IPS-18a (cell line): ENCODE results near the gene MYH1.

ENCODE experiments used
- H3K27ac ChIP-seq: one replicate; pipeline ENCODE4 v1.5.1; 2013; ENCODE audit warnings: low read length
- H3K27me3 ChIP-seq: one replicate; pipeline ENCODE4 v1.6.1; 2013; ENCODE audit warnings: mild to moderate bottlenecking, low read length; ENCODE audit not compliant: control insufficient read depth, insufficient read depth
- H3K36me3 ChIP-seq: one replicate; pipeline ENCODE4 v1.6.1; 2013; ENCODE audit warnings: low read depth, low read length; ENCODE audit not compliant: control insufficient read depth
- H3K4me1 ChIP-seq: one replicate; pipeline ENCODE4 v1.6.1; 2013; ENCODE audit warnings: low read depth, low read length; ENCODE audit not compliant: control insufficient read depth
- H3K4me3 ChIP-seq: one replicate; pipeline ENCODE4 v1.5.1; 2013; ENCODE audit warnings: low read length
- H3K9ac ChIP-seq: one replicate; pipeline ENCODE4 v1.6.1; 2013; ENCODE audit warnings: mild to moderate bottlenecking, low read length, moderate library complexity
- H3K9me3 ChIP-seq: one replicate; pipeline ENCODE4 v1.6.1; 2013; ENCODE audit warnings: low read depth, low read length; ENCODE audit not compliant: control insufficient read depth

Gene MYH1

GRCh38 chr17:10474536-10474935 lies 43.8 kb downstream of the MYH1 start:
- H3K9ac ChIP-seq, result no peak overlapping the region
- no peak overlapping the region for H3K4me3 ChIP-seq
- no peaks in the 10 kb centered on the region for H3K36me3 ChIP-seq
- no peak overlapping the region for H3K27ac ChIP-seq
- no peaks in the 10 kb centered on the region for H3K9me3 ChIP-seq
- H3K4me1 ChIP-seq, result no peaks in the 10 kb centered on the region
- H3K27me3 ChIP-seq, result no peaks in the 10 kb centered on the region

DNA sequence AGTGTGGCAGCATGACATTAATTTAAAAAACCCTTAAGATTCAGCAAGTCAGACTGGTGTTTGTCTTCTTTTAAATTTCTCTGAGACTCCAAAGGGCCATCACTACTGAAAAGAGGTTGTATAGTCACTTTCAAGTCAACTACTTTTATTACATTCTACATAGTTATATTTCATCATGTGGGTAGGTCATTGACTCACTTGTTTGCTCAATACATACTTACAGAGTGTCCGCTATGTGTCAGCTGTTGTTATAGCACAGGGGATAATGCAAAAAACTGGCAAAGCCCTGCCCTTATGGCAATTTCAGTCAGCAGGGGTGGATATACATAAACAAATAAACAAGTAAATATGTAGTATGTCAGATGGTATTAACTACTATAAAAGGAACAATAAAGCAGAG lies 46.5 kb downstream of the MYH1 start:
- Histone ChIP-seq H3K9ac (no peak overlapping the region), H3K27me3 (no peaks in the 10 kb centered on the region), H3K9me3 (no peaks in the 10 kb centered on the region), H3K36me3 (no peaks in the 10 kb centered on the region), H3K27ac (no peak overlapping the region), H3K4me3 (no peak overlapping the region), H3K4me1 (no peaks in the 10 kb centered on the region)

DNA sequence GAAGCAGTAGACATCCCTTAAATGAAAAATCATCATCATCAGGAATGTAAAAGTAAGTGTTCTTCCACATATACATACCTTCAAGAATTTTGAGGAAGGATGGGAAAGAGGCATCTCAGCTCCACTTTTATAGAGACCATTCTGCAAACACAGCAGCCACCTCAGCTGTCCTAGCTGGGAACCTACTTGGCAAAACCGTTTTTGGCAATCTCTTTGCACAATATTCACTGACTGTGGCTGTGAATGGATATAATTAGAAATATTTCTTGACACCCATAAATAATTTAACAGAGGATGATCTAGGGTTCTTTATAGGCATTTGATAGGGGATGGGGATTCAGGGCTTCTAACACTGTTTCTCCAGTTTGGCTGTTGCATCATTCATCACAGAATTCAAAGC lies 48.9 kb downstream of the MYH1 start, which contains the start of gene MYH4:
MYH4 (minus strand) TSS at position 101 of the 400 bp plus-strand sequence. CDS start 2,814 bp downstream, outside the sequence.
- Histone ChIP-seq H3K9ac (no peak within 1 kb of the TSS), H3K9me3 (no peaks in the 10 kb centered on the region), H3K36me3 (no peaks in the 10 kb centered on the region), H3K4me1 (no peaks in the 10 kb centered on the region), H3K27me3 (no peaks in the 10 kb centered on the region), H3K4me3 (no peak within 1 kb of the TSS), H3K27ac (no peak within 1 kb of the TSS)

DNA sequence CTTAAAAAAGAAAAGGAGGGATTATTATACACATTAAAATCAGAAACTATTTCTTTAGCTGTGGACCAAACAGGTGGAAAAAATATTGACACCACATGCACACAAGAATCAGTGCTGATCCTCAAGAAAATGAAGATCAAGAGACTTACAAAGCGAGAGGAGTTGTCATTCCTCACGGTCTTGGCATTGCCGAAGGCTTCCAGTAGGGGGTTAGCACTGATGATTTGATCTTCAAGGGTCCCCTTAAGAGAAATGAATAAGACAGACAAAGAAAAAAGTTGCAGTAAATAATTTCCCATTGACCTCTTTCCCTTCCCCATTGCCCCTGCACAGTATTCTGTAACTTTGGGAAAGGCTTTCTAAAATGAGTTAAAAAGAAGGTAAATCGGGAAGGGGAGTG lies 54.9 kb downstream of the MYH1 start:
- Histone ChIP-seq H3K9me3 (no peaks in the 10 kb centered on the region), H3K36me3 (no peaks in the 10 kb centered on the region), H3K4me3 (no peak overlapping the region), H3K27me3 (no peaks in the 10 kb centered on the region), H3K4me1 (no peaks in the 10 kb centered on the region), H3K9ac (no peak overlapping the region), H3K27ac (no peak overlapping the region)

DNA sequence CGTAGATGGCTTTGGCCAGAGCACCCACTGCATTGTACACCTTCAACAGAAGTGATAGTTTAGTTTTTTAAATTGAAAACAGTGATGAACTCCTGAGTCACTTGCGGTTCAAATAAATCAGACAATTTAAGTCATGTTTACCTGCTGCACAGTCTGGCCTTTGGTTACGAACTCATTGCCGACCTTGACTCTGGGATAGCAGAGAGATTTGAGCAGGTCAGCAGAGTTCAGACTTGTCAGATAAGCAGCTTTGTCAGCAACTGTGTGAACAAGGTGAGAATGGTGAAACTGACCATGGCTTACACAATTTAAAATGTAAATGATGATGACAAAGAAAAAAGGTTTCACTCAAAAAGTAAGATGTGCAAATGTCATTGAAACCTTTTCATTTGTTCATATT lies 58.3 kb downstream of the MYH1 start:
- Histone ChIP-seq H3K9me3 (no peaks in the 10 kb centered on the region), H3K27me3 (no peaks in the 10 kb centered on the region), H3K36me3 (no peaks in the 10 kb centered on the region), H3K4me3 (no peak overlapping the region), H3K27ac (no peak overlapping the region), H3K4me1 (no peaks in the 10 kb centered on the region), H3K9ac (no peak overlapping the region)

DNA sequence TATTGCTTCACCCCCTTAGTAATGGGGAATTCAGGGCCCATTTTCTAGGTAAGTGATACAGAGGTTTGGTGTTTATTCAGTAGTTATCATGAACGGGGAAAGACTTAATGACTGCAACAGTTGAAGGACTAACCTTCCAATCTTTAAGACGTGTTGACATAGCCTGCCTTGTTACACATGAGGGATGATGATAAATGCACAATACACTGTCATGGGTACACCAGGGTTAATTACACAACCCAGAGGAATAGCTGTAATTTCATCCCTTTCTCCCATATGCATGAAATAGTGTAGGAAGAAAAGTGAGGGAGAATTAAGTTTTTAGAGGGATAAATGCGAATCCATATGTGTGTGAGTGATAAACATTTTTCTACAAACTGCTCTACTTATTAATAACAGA lies 59.6 kb downstream of the MYH1 start:
- no peaks in the 10 kb centered on the region for H3K27me3 ChIP-seq
- H3K36me3 ChIP-seq, result no peaks in the 10 kb centered on the region

GRCh38 chr17:10457952-10458351 lies 60.4 kb downstream of the MYH1 start:
- Histone ChIP-seq H3K9me3 (no peaks in the 10 kb centered on the region), H3K36me3 (no peaks in the 10 kb centered on the region), H3K4me1 (no peaks in the 10 kb centered on the region), H3K9ac (no peak overlapping the region), H3K4me3 (no peak overlapping the region), H3K27me3 (no peaks in the 10 kb centered on the region), H3K27ac (no peak overlapping the region)

More for the DNA sequence above, 59.6 kb downstream of the MYH1 start:
- Histone ChIP-seq H3K9me3 (no peaks in the 10 kb centered on the region), H3K9ac (no peak overlapping the region), H3K27ac (no peak overlapping the region), H3K4me1 (no peaks in the 10 kb centered on the region), H3K4me3 (no peak overlapping the region)

- Histone ChIP-seq H3K4me3 (no peak overlapping the region), H3K27me3 (no peaks in the 10 kb centered on the region), H3K27ac (no peak overlapping the region), H3K36me3 (no peaks in the 10 kb centered on the region), H3K4me1 (no peaks in the 10 kb centered on the region), H3K9me3 (no peaks in the 10 kb centered on the region), H3K9ac (no peak overlapping the region)
These were observed 71.1 kb downstream of the MYH1 start for GRCh38 chr17:10447026-10447931.
